NT2/D1 (cell line): ENCODE data around the gene PAPPA.

Experiments used
- SUZ12 ChIP-seq: IDR thresholded peaks from 2 replicates; pipeline ENCODE4 v1.6.1; 2011; ENCODE audit not compliant: insufficient read length, insufficient read depth; ENCODE audit errors: extremely low read depth
- YY1 ChIP-seq: IDR thresholded peaks from 2 replicates; pipeline ENCODE4 v1.6.1; 2011; ENCODE audit not compliant: insufficient read length, insufficient read depth
- ZNF274 ChIP-seq: IDR thresholded peaks from 2 replicates; pipeline ENCODE4 v1.6.1; 2011; ENCODE audit warnings: mild to moderate bottlenecking, low read depth, low read length

DNA sequence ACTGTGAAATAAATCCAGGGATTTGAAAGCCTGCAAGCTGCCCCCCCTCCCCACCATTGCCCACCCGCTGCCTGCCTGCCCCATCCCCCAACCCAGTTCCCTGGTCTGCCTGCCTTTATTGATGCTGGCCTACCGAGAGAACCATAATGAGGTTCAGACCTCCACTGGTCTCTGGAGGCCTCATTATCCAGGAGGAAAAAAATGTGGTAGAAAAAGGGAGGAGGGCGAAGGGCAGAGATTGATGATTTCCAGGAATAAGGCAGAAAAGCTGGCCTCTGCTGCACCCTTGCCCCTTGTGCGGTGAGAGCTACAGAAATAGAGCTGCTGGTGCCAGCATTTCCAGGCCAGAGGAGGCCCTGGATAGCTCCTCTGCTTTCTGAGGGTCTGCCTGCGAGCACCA lies 216.1 kb downstream of the PAPPA start:
- TF ChIP-seq YY1 (no peak), SUZ12 (no peak), ZNF274 (no peak)
